SH-SY5Y (cell line): ENCODE results near the gene ABCA2.

Experiments used
- GATA2 ChIP-seq: IDR thresholded peaks from 2 replicates; pipeline ENCODE4 v1.6.1; 2011; ENCODE audit warnings: mild to moderate bottlenecking, low read depth, low read length
- GATA3 ChIP-seq: IDR thresholded peaks from 2 replicates; pipeline ENCODE4 v1.6.1; 2011; ENCODE audit warnings: low read depth, mild to moderate bottlenecking, low read length, moderate library complexity

ABCA2 gene

GRCh38 chr9:136994180-136994887 lies 33.7 kb downstream of the ABCA2 start:
- TF ChIP-seq GATA2, result no peak
- TF ChIP-seq GATA3, result no peak

GRCh38 chr9:136992819-136993369 lies 35.1 kb downstream of the ABCA2 start:
- TF ChIP-seq GATA2 (no peak), GATA3 (no peak)

GRCh38 chr9:136991993-136992818 lies 35.8 kb downstream of the ABCA2 start, which contains the start of gene PAXX:
Gene PAXX (plus strand): TSS chr9:136992422. CDS start chr9:136992444, 22 bp downstream.
- no peak for TF ChIP-seq GATA3
- TF ChIP-seq GATA2, result no peak

GRCh38 chr9:136990242-136990911 lies 37.7 kb downstream of the ABCA2 start:
- no peak for TF ChIP-seq GATA3
- TF ChIP-seq GATA2, result no peak

GRCh38 chr9:136988872-136989271 lies 39.2 kb downstream of the ABCA2 start:
- TF ChIP-seq GATA3 (no peak), GATA2 (no peak)

GRCh38 chr9:136985853-136986252 lies 42.2 kb downstream of the ABCA2 start:
- TF ChIP-seq GATA3, result no peak
- no peak for TF ChIP-seq GATA2

- TF ChIP-seq GATA2, result no peak
- no peak for TF ChIP-seq GATA3
Observed at GRCh38 chr9:136985027-136985602, 42.9 kb downstream of the ABCA2 start.

- no peak for TF ChIP-seq GATA3
- TF ChIP-seq GATA2, result no peak
Observed at GRCh38 chr9:136984464-136985026, 43.5 kb downstream of the ABCA2 start.

GRCh38 chr9:136983656-136984314 lies 44.3 kb downstream of the ABCA2 start:
- no peak for TF ChIP-seq GATA2
- TF ChIP-seq GATA3, result no peak

- TF ChIP-seq GATA3 (no peak), GATA2 (no peak)
Observed at GRCh38 chr9:136983167-136983566, 44.9 kb downstream of the ABCA2 start.

GRCh38 chr9:136982232-136983051 lies 45.6 kb downstream of the ABCA2 start, which contains the start of gene LCNL1:
Gene LCNL1 (plus strand): TSS chr9:136982993. CDS start chr9:136983587, 594 bp downstream.
- TF ChIP-seq GATA3 (no peak), GATA2 (no peak)
